Upper lobe of left lung (tissue), 6 donors: Measurements from ENCODE around the gene CHAC2. TPM values are rescaled to one million over a fixed set of nuclear protein-coding genes. Genes with fewer than 3 reads are reported as not detected.

ENCODE experiments used
- ATAC-seq, 2 donors: fragments of 200-7000 bp; cut with Tn5 transposase; one replicate each; pipeline ENCODE4 v1.9.1; 2022; ENCODE audit warnings: mild to moderate bottlenecking in 2 of 2, moderate library complexity in 2 of 2; ENCODE audit not compliant: low FRiP score in 2 of 2
- DNase-seq, 2 donors: peaks; one replicate each; pipeline ENCODE4 v3.0.0-alpha.2; 2019 to 2020
- H3K27ac ChIP-seq, 4 donors: fragments of 200-600 bp; sonication (generic); one replicate each; pipeline ENCODE4 v1.5.1; 2016 to 2019
- H3K27me3 ChIP-seq, 4 donors: fragments of 200-600 bp; sonication (generic); one replicate each; pipeline ENCODE4 v1.5.1; 2017 to 2019
- H3K36me3 ChIP-seq, 4 donors: fragments of 200-600 bp; sonication (generic); one replicate each; pipeline ENCODE4 v1.5.1; 2016 to 2019
- H3K4me1 ChIP-seq, 4 donors: fragments of 200-600 bp; sonication (generic); one replicate each; pipeline ENCODE4 v1.5.1; 2018 to 2019
- H3K4me3 ChIP-seq, 4 donors: fragments of 200-600 bp; sonication (generic); one replicate each; pipeline ENCODE4 v1.5.1; 2017 to 2019; ENCODE audit warnings: mild to moderate bottlenecking in 2 of 4, moderate library complexity in 1 of 4
- H3K9me3 ChIP-seq, 4 donors: fragments of 200-600 bp; sonication (generic); one replicate each; pipeline ENCODE4 v1.5.1; 2018 to 2019
- EP300 ChIP-seq, 4 donors: sonication (generic); formaldehyde crosslinking; IDR thresholded peaks; one replicate each; pipeline ENCODE4 v1.5.1; 2017; ENCODE audit warnings: antibody characterized with exemption in 4 of 4, control low read depth in 2 of 4
- POLR2A ChIP-seq, 4 donors: fragments of 450-650 bp; IDR thresholded peaks; one replicate each; pipeline ENCODE4 v1.5.1; 2016 to 2017; ENCODE audit warnings: antibody characterized with exemption in 4 of 4, mild to moderate bottlenecking in 2 of 4
- POLR2AphosphoS5 ChIP-seq, 2 donors: sonication (generic); formaldehyde crosslinking; IDR thresholded peaks; one replicate each; pipeline ENCODE4 v1.5.1; 2017; ENCODE audit warnings: antibody characterized with exemption in 2 of 2
- WGBS, 2 donors: methylation state at CpG; one replicate each; pipeline ENCODE4 v1.1.5; 2017 to 2018; 5-methylcytosine and 5-hydroxymethylcytosine counted together
- total RNA-seq, 6 donors: library from RNA; depleted of rRNA in 4 of 6; stranded (reverse); fragments of >200 nt in 4 of 6; gene quantifications; one replicate each; pipeline versions ENCODE4 v1.1.0 to v1.2.1, GENCODE V29; 2016 to 2021
- TF ChIP-seq, protein P1 (sequence below), 6 experiments: fragments of 450-650 bp in 4 of 6; fragments of 200-600 bp in 2 of 6; sonication (generic) in 2 of 6; IDR thresholded peaks; one replicate each; pipeline ENCODE4 v1.5.1; 2016 to 2019; ENCODE audit warnings: antibody characterized with exemption in 6 of 6
- donor health status: DM: no; HTN: no; CAD: no; lungs with moderate emphysema.
- donor health status: DM: no; HTN: yes; CAD: no; lungs with severe emphysema.

CHAC2 gene
- total RNA-seq, 6 donors from 2014 or later, result 0.55 to 5.2 (median 3.1) TPM

DNA sequence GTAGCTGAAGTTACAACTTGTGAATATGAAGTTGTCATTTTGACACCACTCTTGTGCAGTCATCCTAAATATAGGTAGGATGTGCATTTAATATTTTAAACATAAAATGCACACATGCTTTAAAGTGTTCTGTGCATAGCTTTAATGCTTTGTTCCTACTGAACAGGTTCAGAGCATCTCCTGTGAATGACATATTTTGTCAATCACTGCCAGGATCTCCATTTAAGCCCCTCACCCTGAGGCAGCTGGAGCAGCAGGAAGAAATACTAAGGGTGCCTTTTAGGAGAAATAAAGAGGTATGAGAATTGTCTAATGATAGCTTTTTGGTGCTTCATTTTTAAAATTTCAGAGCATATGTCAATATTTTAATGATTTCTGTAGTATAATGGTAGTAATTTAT, 33.9 kb downstream of the CHAC2 start:
- no peak overlapping the region for H3K27ac ChIP-seq
- H3K9me3 ChIP-seq, result no peaks in the 10 kb centered on the region
- TF ChIP-seq EP300 (IDR thresholded peaks at IDR 0.05), result no peak
- TF ChIP-seq, protein P1, sequence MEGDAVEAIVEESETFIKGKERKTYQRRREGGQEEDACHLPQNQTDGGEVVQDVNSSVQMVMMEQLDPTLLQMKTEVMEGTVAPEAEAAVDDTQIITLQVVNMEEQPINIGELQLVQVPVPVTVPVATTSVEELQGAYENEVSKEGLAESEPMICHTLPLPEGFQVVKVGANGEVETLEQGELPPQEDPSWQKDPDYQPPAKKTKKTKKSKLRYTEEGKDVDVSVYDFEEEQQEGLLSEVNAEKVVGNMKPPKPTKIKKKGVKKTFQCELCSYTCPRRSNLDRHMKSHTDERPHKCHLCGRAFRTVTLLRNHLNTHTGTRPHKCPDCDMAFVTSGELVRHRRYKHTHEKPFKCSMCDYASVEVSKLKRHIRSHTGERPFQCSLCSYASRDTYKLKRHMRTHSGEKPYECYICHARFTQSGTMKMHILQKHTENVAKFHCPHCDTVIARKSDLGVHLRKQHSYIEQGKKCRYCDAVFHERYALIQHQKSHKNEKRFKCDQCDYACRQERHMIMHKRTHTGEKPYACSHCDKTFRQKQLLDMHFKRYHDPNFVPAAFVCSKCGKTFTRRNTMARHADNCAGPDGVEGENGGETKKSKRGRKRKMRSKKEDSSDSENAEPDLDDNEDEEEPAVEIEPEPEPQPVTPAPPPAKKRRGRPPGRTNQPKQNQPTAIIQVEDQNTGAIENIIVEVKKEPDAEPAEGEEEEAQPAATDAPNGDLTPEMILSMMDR (IDR thresholded peaks at IDR 0.05), result no peak
- no peak for TF ChIP-seq POLR2AphosphoS5 (IDR thresholded peaks at IDR 0.05)
- TF ChIP-seq POLR2A (IDR thresholded peaks at IDR 0.05), result no peak
- no peaks in the 10 kb centered on the region for H3K27me3 ChIP-seq
- ATAC-seq (no peak), DNase-seq (no peak)
- H3K36me3 ChIP-seq, result peaks cover 4 to 94% (median 34%) of the 10 kb centered on the region in 4 donors
- peaks cover 0 to 5% (median 0%) of the 10 kb centered on the region in 4 donors for H3K4me1 ChIP-seq
- H3K4me3 ChIP-seq, result no peak overlapping the region

DNA sequence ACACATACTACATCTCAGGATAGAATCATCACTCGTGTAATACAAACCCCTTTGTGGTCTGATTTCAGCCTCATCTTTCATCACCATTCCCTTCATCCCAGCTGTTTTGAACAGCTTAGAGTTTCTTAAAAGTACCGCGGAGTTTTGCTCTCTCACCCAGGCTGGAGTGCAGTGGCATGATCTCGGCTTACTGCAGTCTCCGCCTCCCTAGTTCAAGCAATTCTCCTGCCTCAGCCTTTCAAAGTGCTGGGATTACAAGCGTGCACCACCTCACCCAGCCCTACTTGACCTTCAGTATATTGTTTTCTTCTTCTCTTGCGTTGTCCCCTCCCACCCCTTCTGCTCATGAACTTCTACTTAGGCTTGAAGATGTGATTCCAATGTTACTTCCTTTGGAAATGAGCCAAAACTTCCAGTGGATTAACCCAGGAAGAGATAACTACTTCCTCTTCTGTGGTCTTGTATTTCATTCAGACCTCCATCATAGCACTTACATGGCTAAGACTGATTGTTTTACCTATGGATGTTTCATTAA, 35.1 kb downstream of the CHAC2 start:
- Histone ChIP-seq H3K36me3 (peaks cover 0 to 96% (median 35%) of the 10 kb centered on the region in 4 donors), H3K27me3 (no peaks in the 10 kb centered on the region)
- WGBS, 2 donors, result 59 to 65% methylated on average over 7 of the region's 7 CpGs

DNA sequence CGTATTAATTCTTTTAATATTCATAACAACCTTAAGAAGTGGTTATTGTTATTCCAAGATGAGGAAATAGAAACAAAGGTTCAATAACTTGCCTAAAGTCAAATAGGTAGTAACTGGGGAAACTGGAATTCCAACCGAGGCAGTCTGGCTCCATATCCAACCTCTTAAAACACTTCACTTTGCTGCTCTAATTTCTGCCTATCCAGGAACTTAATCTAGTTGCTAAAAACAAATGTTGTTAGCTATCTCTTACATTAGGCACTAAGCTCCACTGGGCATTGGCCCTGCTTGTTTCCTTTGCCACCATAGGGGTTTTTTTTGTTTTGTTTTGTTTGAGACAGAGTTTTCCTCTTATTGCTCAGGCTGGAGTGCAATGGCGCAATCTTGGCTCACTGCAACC, 44.0 kb downstream of the CHAC2 start:
- DNase-seq (no peak), ATAC-seq (no peak)
- Histone ChIP-seq H3K27ac (no peak overlapping the region), H3K27me3 (no peaks in the 10 kb centered on the region), H3K36me3 (peaks cover 15 to 99% (median 61%) of the 10 kb centered on the region in 4 donors), H3K4me3 (no peak overlapping the region), H3K4me1 (no peaks in the 10 kb centered on the region), H3K9me3 (no peaks in the 10 kb centered on the region)
- WGBS, 2 donors, result 81 to 82% methylated on average over 3 of the region's 3 CpGs
- TF ChIP-seq, protein P1 (IDR thresholded peaks at IDR 0.05), result no peak
- TF ChIP-seq EP300 (IDR thresholded peaks at IDR 0.05) (no peak), POLR2A (IDR thresholded peaks at IDR 0.05) (no peak)

More for the DNA sequence above, 35.1 kb downstream of the CHAC2 start:
- Histone ChIP-seq H3K4me1 (peaks cover 0 to 5% (median 0%) of the 10 kb centered on the region in 4 donors), H3K9me3 (no peaks in the 10 kb centered on the region), H3K4me3 (no peak overlapping the region), H3K27ac (peak overlapping the region in 2 of 4 donors; percentile 5 to 14)
- DNase-seq (no peak), ATAC-seq (no peak)
- TF ChIP-seq, protein P1 (IDR thresholded peaks at IDR 0.05), result no peak
- TF ChIP-seq POLR2A (IDR thresholded peaks at IDR 0.05), result no peak
- no peak for TF ChIP-seq POLR2AphosphoS5 (IDR thresholded peaks at IDR 0.05)
- no peak for TF ChIP-seq EP300 (IDR thresholded peaks at IDR 0.05)

DNA sequence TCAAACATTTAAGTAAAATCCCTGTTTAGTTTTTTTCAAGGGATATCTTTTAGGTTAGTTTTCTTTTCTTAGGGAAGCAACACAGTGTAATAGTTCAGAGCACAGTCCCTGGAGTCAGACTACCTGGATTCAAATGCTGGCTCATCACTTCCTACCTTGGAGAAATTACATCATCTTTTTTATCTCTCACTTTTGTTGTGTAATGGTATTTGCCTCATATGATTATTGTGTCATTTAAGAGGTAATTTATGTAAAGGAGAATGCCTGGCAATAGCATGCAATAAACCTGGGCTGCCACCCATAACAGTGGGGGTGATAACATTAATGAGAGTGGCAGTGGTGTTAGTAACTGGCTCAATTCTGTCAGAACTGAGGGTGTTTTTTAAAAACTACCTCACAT, 45.5 kb downstream of the CHAC2 start:
- no peak overlapping the region for H3K4me3 ChIP-seq
- no peaks in the 10 kb centered on the region for H3K4me1 ChIP-seq
- no peaks in the 10 kb centered on the region for H3K9me3 ChIP-seq
- DNase-seq (no peak), ATAC-seq (no peak)
- H3K27me3 ChIP-seq, result no peaks in the 10 kb centered on the region
- H3K27ac ChIP-seq, result no peak overlapping the region
- peaks cover 15 to 98% (median 64%) of the 10 kb centered on the region in 4 donors for H3K36me3 ChIP-seq
- TF ChIP-seq POLR2AphosphoS5 (IDR thresholded peaks at IDR 0.05) (no peak), EP300 (IDR thresholded peaks at IDR 0.05) (no peak), POLR2A (IDR thresholded peaks at IDR 0.05) (no peak)
- TF ChIP-seq, protein P1 (IDR thresholded peaks at IDR 0.05), result no peak

DNA sequence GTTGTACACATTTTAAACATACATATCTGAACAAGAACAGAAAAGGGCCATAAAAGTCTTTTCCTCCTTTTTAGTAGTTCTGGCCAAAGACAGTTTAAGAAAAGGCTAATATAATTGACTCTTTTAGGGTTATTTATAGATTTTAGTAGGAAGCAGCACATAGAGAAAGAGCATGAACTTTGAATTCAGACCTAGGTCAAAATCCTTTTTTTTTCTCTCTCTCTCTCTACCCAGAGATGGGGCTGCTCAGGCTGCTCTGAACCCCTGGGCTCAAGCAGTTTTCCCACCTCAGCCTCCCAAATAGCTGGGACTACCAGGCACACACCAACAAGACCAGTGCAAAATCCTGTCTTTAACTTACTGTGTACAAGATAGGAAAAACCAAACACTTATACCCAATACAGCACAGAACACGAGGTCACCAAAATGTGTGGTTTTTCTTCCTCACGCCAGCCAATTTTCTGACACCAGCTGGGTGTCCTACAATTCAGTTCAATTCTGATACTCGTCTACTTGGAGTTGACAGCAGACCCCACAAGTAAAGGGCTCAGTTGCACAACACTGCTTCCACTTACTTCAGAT, 51.3 kb downstream of the CHAC2 start:
- ATAC-seq (no peak), DNase-seq (no peak)
- no peaks in the 10 kb centered on the region for H3K4me1 ChIP-seq
- H3K36me3 ChIP-seq, result peaks cover 6 to 59% (median 34%) of the 10 kb centered on the region in 4 donors
- no peak overlapping the region for H3K4me3 ChIP-seq
- WGBS, 2 donors, result 71 to 78% methylated on average over 3 of the region's 3 CpGs
- H3K27me3 ChIP-seq, result no peaks in the 10 kb centered on the region
- TF ChIP-seq, protein P1 (IDR thresholded peaks at IDR 0.05), result no peak
- no peak for TF ChIP-seq POLR2A (IDR thresholded peaks at IDR 0.05)
- no peak for TF ChIP-seq EP300 (IDR thresholded peaks at IDR 0.05)
- no peak for TF ChIP-seq POLR2AphosphoS5 (IDR thresholded peaks at IDR 0.05)
- H3K9me3 ChIP-seq, result no peaks in the 10 kb centered on the region
- H3K27ac ChIP-seq, result no peak overlapping the region
